Measurements from ENCODE around the gene MYO10.

The MYO10 gene

GRCh38 chr5:16922430-16922829 is 13.7 kb downstream of the MYO10 start:
- Histone ChIP-seq H3K27ac (ENCODE audit: low read length) (no peak overlapping the region), H3K4me3 (ENCODE audit: low read length) (no peak overlapping the region), H3K4me1 (ENCODE audit: low read length) (no peaks in the 10 kb centered on the region), H4K20me1 (ENCODE audit: insufficient read depth, low read length) (no peaks in the 10 kb centered on the region), H3K79me2 (ENCODE audit: low read length) (no peaks in the 10 kb centered on the region), H3K9me3 (ENCODE audit: insufficient read depth, low read length) (no peaks in the 10 kb centered on the region), H2AFZ (ENCODE audit: low read depth, low read length) (no peak overlapping the region), H3K36me3 (replicated peaks; ENCODE audit: low read depth, low read length) (no peaks in the 10 kb centered on the region), H3K4me2 (ENCODE audit: low read length) (no peak overlapping the region), H3K9ac (ENCODE audit: low read length) (no peak overlapping the region), H3K27me3 (ENCODE audit: low read depth, low read length) (no peaks in the 10 kb centered on the region)
- TF ChIP-seq, protein P1, sequence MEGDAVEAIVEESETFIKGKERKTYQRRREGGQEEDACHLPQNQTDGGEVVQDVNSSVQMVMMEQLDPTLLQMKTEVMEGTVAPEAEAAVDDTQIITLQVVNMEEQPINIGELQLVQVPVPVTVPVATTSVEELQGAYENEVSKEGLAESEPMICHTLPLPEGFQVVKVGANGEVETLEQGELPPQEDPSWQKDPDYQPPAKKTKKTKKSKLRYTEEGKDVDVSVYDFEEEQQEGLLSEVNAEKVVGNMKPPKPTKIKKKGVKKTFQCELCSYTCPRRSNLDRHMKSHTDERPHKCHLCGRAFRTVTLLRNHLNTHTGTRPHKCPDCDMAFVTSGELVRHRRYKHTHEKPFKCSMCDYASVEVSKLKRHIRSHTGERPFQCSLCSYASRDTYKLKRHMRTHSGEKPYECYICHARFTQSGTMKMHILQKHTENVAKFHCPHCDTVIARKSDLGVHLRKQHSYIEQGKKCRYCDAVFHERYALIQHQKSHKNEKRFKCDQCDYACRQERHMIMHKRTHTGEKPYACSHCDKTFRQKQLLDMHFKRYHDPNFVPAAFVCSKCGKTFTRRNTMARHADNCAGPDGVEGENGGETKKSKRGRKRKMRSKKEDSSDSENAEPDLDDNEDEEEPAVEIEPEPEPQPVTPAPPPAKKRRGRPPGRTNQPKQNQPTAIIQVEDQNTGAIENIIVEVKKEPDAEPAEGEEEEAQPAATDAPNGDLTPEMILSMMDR (IDR thresholded peaks at IDR 0.05; ENCODE audit: low read depth, low read length), result no peak
- no peak for TF ChIP-seq EZH2phosphoT487 (IDR thresholded peaks at IDR 0.05; ENCODE audit: low read depth)

DNA sequence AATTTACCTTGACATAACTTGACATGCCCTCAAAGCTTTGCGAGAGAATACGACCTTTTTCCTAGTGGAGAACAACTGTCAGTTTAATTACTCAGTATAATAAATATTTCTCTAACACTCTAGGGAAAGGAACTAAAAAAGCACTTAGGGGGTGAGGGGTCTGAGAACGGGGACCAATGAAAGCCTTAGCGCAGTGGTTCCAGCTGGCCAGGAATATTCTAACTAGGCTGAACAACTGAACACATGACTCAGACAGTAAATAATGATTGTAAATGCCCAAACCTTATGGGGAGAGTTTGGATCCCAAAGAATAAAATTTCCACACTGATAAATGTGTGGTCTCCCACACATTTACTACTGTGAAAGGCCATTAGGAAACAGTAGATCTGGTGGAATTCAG is 14.9 kb downstream of the MYO10 start:
- no peaks in the 10 kb centered on the region for H3K36me3 ChIP-seq (replicated peaks; ENCODE audit: low read depth, low read length)
- TF ChIP-seq, protein P1 (IDR thresholded peaks at IDR 0.05; ENCODE audit: low read depth, low read length), result no peak
- no peak for TF ChIP-seq EZH2phosphoT487 (IDR thresholded peaks at IDR 0.05; ENCODE audit: low read depth)
- no peaks in the 10 kb centered on the region for H3K27me3 ChIP-seq (ENCODE audit: low read depth, low read length)
- no peak overlapping the region for H3K9ac ChIP-seq (ENCODE audit: low read length)
- H3K4me3 ChIP-seq (ENCODE audit: low read length), result no peak overlapping the region
- no peaks in the 10 kb centered on the region for H4K20me1 ChIP-seq (ENCODE audit: insufficient read depth, low read length)
- H3K9me3 ChIP-seq (ENCODE audit: insufficient read depth, low read length), result no peaks in the 10 kb centered on the region
- no peak overlapping the region for H3K27ac ChIP-seq (ENCODE audit: low read length)
- H3K79me2 ChIP-seq (ENCODE audit: low read length), result no peaks in the 10 kb centered on the region
- no peak overlapping the region for H3K4me2 ChIP-seq (ENCODE audit: low read length)
- no peak overlapping the region for H2AFZ ChIP-seq (ENCODE audit: low read depth, low read length)
- H3K4me1 ChIP-seq (ENCODE audit: low read length), result no peaks in the 10 kb centered on the region

DNA sequence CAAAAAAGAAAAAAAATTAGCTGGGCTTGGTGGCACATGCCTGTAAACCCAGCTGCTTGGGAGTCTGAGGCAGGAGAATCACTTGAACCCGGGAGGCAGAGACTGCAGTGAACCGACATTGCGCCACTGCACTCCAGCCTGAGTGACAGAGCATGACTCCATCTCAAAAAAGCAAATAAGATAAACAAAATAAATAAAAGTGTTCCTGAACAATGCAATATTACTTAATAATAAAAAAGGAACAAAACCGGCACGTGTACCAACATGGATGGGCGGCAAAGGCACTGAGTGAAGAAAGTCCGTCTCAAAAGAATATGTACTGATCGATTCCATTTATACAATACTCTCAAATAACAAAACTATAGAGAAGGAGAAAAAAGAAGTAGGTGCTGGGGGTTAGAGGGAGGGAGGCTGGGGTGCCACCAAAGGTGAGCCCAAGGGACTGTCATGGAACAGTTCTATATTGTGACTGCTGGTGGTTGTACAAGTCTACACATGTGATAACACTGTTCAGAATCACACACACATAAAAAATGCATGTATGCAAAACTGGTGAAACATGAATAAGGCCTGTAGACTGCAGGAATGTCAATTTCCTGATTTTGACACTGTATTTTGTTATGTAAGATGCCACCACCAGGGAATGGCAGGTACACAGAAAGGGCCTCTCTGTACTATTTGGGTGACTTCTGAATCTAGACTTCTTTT is 15.8 kb downstream of the MYO10 start:
- H3K4me1 ChIP-seq (ENCODE audit: low read length), result no peaks in the 10 kb centered on the region
- H3K79me2 ChIP-seq (ENCODE audit: low read length), result no peaks in the 10 kb centered on the region
- H3K9me3 ChIP-seq (ENCODE audit: insufficient read depth, low read length), result no peaks in the 10 kb centered on the region
- H3K27me3 ChIP-seq (ENCODE audit: low read depth, low read length), result no peaks in the 10 kb centered on the region
- no peak overlapping the region for H3K9ac ChIP-seq (ENCODE audit: low read length)
- no peak overlapping the region for H3K4me3 ChIP-seq (ENCODE audit: low read length)
- H2AFZ ChIP-seq (ENCODE audit: low read depth, low read length), result no peak overlapping the region
- no peaks in the 10 kb centered on the region for H3K36me3 ChIP-seq (replicated peaks; ENCODE audit: low read depth, low read length)
- TF ChIP-seq, protein P1 (IDR thresholded peaks at IDR 0.05; ENCODE audit: low read depth, low read length), result no peak
- no peak for TF ChIP-seq EZH2phosphoT487 (IDR thresholded peaks at IDR 0.05; ENCODE audit: low read depth)
- no peak overlapping the region for H3K4me2 ChIP-seq (ENCODE audit: low read length)
- no peak overlapping the region for H3K27ac ChIP-seq (ENCODE audit: low read length)
- H4K20me1 ChIP-seq (ENCODE audit: insufficient read depth, low read length), result no peaks in the 10 kb centered on the region

DNA sequence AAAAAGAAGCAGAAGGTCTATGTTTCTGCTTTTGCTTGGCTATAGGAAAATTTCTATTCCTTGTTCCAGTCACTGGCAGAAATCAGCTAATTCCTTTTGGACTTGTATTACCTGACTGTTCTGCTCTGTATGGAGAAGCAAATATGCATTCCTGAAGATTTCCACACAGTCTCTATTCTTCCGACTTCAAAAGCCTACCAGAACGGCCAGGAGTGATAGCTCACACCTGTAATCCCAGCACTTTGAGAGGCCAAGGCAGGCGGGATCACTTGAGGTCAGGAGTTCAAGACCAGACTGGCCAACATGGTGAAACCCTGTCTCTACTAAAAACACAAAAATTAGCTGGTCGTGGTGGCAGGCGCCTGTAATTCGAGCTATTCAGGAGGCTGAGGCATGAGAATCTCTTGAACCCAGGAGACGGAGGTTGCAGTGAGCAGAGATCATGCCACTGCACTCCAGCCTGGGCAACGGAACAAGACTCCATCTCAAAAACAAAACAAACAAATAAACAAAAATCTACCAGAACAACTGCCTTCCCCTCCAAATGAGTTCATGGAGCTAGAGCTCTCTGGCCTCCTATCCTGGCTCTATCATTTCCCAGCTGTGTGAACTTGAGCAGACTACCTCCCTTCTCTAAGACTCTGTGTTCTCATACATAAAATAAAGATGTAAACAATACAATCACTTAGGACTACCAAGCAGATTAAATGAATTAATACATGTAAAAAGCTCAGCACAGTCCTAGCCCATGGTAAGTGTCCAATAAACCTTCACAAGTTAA is 17.0 kb downstream of the MYO10 start:
- no peak overlapping the region for H3K4me2 ChIP-seq (ENCODE audit: low read length)
- H3K4me3 ChIP-seq (ENCODE audit: low read length), result no peak overlapping the region
- H3K4me1 ChIP-seq (ENCODE audit: low read length), result no peaks in the 10 kb centered on the region
- TF ChIP-seq, protein P1 (IDR thresholded peaks at IDR 0.05; ENCODE audit: low read depth, low read length), result no peak
- TF ChIP-seq EZH2phosphoT487 (IDR thresholded peaks at IDR 0.05; ENCODE audit: low read depth), result no peak
- no peaks in the 10 kb centered on the region for H3K9me3 ChIP-seq (ENCODE audit: insufficient read depth, low read length)
- H3K36me3 ChIP-seq (replicated peaks; ENCODE audit: low read depth, low read length), result no peaks in the 10 kb centered on the region
- no peak overlapping the region for H2AFZ ChIP-seq (ENCODE audit: low read depth, low read length)
- no peaks in the 10 kb centered on the region for H4K20me1 ChIP-seq (ENCODE audit: insufficient read depth, low read length)
- no peaks in the 10 kb centered on the region for H3K79me2 ChIP-seq (ENCODE audit: low read length)
- H3K27me3 ChIP-seq (ENCODE audit: low read depth, low read length), result no peaks in the 10 kb centered on the region
- no peak overlapping the region for H3K9ac ChIP-seq (ENCODE audit: low read length)
- no peak overlapping the region for H3K27ac ChIP-seq (ENCODE audit: low read length)

Measured in OCI-LY3 (cell line).